Right lobe of liver (tissue), 4 donors: ENCODE results near the gene DHX38.

Experiments
- CTCF ChIP-seq, 4 donors: fragments of 200-600 bp in 3 of 4; fragments of 450-650 bp in 1 of 4; IDR thresholded peaks; one replicate each; pipeline versions ENCODE4 v1.5.1 to v1.8.0; 2016 to 2022; ENCODE audit warnings: antibody characterized with exemption in 4 of 4, mild to moderate bottlenecking in 2 of 4
- POLR2A ChIP-seq: fragments of 450-650 bp; IDR thresholded peaks from one replicate; pipeline ENCODE4 v1.6.1; 2017; ENCODE audit warnings: antibody characterized with exemption, mild to moderate bottlenecking
- donor health status: DM: no; HTN: no; CAD: no.
- donor health status: DM: no; HTN: no; CAD: no.
- donor health status: DM: no; HTN: yes; CAD: no.

GRCh38 chr16:72073560-72074230 lies 20.0 kb upstream of the DHX38 start:
- TF ChIP-seq POLR2A (no peak), CTCF (IDR thresholded peaks at IDR 0.05) (no peak)
